ENCODE results near the gene RIPOR2. TPM values are rescaled to one million over a fixed set of nuclear protein-coding genes. Genes with fewer than 3 reads are reported as not detected.

RIPOR2 gene
- total and polyA plus RNA-seq, 2 experiments from 2014 or later: 3.2 to 3.3 TPM

- Histone ChIP-seq H3K9me3 (ENCODE audit: low read depth) (no peaks in the 10 kb centered on the region), H3K36me3 (ENCODE audit: low read depth) (no peaks in the 10 kb centered on the region), H3K9me2 (ENCODE audit: insufficient read depth) (no peaks in the 10 kb centered on the region), H3K4me1 (ENCODE audit: insufficient read depth) (peaks cover 25% of the 10 kb centered on the region), H3K27ac (no peak overlapping the region), H3K9ac (no peak overlapping the region), H3K4me2 (ENCODE audit: unreplicated experiment) (no peak overlapping the region), H3F3A (ENCODE audit: insufficient read depth) (0 out of 2 replicates have a peak, but pooled peaks cover 3% of the 10 kb centered on the region), H2AFZ (no peak overlapping the region), H3K27me3 (replicated peaks; ENCODE audit: insufficient read depth) (no peaks in the 10 kb centered on the region), H3K79me2 (ENCODE audit: insufficient read depth) (no peaks in the 10 kb centered on the region), H3K4me3 (no peak overlapping the region), H4K20me1 (ENCODE audit: insufficient read depth) (no peaks in the 10 kb centered on the region)
- DNase-seq: no peak
- no peak for TF ChIP-seq EZH2phosphoT487 (IDR thresholded peaks at IDR 0.05; ENCODE audit: insufficient read depth, low read depth)
- no peak for TF ChIP-seq EZH2 (IDR thresholded peaks at IDR 0.05; ENCODE audit: insufficient read depth, poor library complexity, severe bottlenecking)
- in situ Hi-C loops (cut with MboI): no loop called here
- WGBS, 2 experiments (ENCODE audit: low coverage in 1 of 2, low lambda C conversion rate in 2 of 2, missing lambda C conversion rate in 2 of 2): 69 to 71% methylated on average over 6 of the region's 6 CpGs
Observed at GRCh38 chr6:24900917-24901697, 34.7 kb downstream of the RIPOR2 start.

- H3K27ac ChIP-seq: no peak overlapping the region
Observed at GRCh38 chr6:24899997-24900325, 35.8 kb downstream of the RIPOR2 start.

GRCh38 chr6:24899136-24899996, 36.4 kb downstream of the RIPOR2 start:
- no peaks in the 10 kb centered on the region for H3K36me3 ChIP-seq (ENCODE audit: low read depth)
- no peak overlapping the region for H3K4me3 ChIP-seq
- H3K27me3 ChIP-seq (replicated peaks; ENCODE audit: insufficient read depth): no peaks in the 10 kb centered on the region
- no peaks in the 10 kb centered on the region for H4K20me1 ChIP-seq (ENCODE audit: insufficient read depth)
- no peak overlapping the region for H3K4me2 ChIP-seq (ENCODE audit: unreplicated experiment)
- DNase-seq: no peak
- TF ChIP-seq EZH2phosphoT487 (IDR thresholded peaks at IDR 0.05; ENCODE audit: insufficient read depth, low read depth) (no peak), EZH2 (IDR thresholded peaks at IDR 0.05; ENCODE audit: insufficient read depth, poor library complexity, severe bottlenecking) (no peak)
- no peaks in the 10 kb centered on the region for H3K79me2 ChIP-seq (ENCODE audit: insufficient read depth)
- H3K4me1 ChIP-seq (ENCODE audit: insufficient read depth): peaks cover 25% of the 10 kb centered on the region
- no peaks in the 10 kb centered on the region for H3K9me3 ChIP-seq (ENCODE audit: low read depth)
- H3K27ac ChIP-seq: no peak overlapping the region
- 0 out of 2 replicates have a peak, but pooled peaks cover 3% of the 10 kb centered on the region for H3F3A ChIP-seq (ENCODE audit: insufficient read depth)
- 87 to 88% methylated on average over 8 of the region's 8 CpGs for WGBS, 2 experiments (ENCODE audit: low coverage in 1 of 2, low lambda C conversion rate in 2 of 2, missing lambda C conversion rate in 2 of 2)
- H3K9me2 ChIP-seq (ENCODE audit: insufficient read depth): no peaks in the 10 kb centered on the region
- no peak overlapping the region for H2AFZ ChIP-seq
- in situ Hi-C loops (cut with MboI): no loop called here
- H3K9ac ChIP-seq: no peak overlapping the region

More at GRCh38 chr6:24899997-24900325, 35.8 kb downstream of the RIPOR2 start:
- Histone ChIP-seq H3K4me2 (ENCODE audit: unreplicated experiment) (no peak overlapping the region), H3K36me3 (ENCODE audit: low read depth) (no peaks in the 10 kb centered on the region), H3K27me3 (replicated peaks; ENCODE audit: insufficient read depth) (no peaks in the 10 kb centered on the region), H3K79me2 (ENCODE audit: insufficient read depth) (no peaks in the 10 kb centered on the region), H3K9me2 (ENCODE audit: insufficient read depth) (no peaks in the 10 kb centered on the region), H3K9ac (no peak overlapping the region), H3K4me1 (ENCODE audit: insufficient read depth) (peaks cover 25% of the 10 kb centered on the region), H4K20me1 (ENCODE audit: insufficient read depth) (no peaks in the 10 kb centered on the region), H3F3A (ENCODE audit: insufficient read depth) (0 out of 2 replicates have a peak, but pooled peaks cover 3% of the 10 kb centered on the region), H3K4me3 (no peak overlapping the region), H3K9me3 (ENCODE audit: low read depth) (no peaks in the 10 kb centered on the region), H2AFZ (no peak overlapping the region)
- in situ Hi-C loops (cut with MboI): no loop called here
- no peak for DNase-seq
- TF ChIP-seq EZH2phosphoT487 (IDR thresholded peaks at IDR 0.05; ENCODE audit: insufficient read depth, low read depth) (no peak), EZH2 (IDR thresholded peaks at IDR 0.05; ENCODE audit: insufficient read depth, poor library complexity, severe bottlenecking) (no peak)
- WGBS, 2 experiments (ENCODE audit: low coverage in 1 of 2, low lambda C conversion rate in 2 of 2, missing lambda C conversion rate in 2 of 2): 85 to 88% methylated on average over 6 of the region's 6 CpGs

GRCh38 chr6:24898676-24899075, 37.1 kb downstream of the RIPOR2 start:
- Histone ChIP-seq H3K27ac (no peak overlapping the region), H3K4me2 (ENCODE audit: unreplicated experiment) (no peak overlapping the region), H4K20me1 (ENCODE audit: insufficient read depth) (no peaks in the 10 kb centered on the region), H3F3A (ENCODE audit: insufficient read depth) (0 out of 2 replicates have a peak, but pooled peaks cover 3% of the 10 kb centered on the region), H3K79me2 (ENCODE audit: insufficient read depth) (no peaks in the 10 kb centered on the region), H3K4me3 (no peak overlapping the region), H2AFZ (no peak overlapping the region), H3K9ac (no peak overlapping the region), H3K27me3 (replicated peaks; ENCODE audit: insufficient read depth) (no peaks in the 10 kb centered on the region; the same call in 1 of the 2 replicates), H3K36me3 (ENCODE audit: low read depth) (no peaks in the 10 kb centered on the region), H3K9me2 (ENCODE audit: insufficient read depth) (no peaks in the 10 kb centered on the region), H3K4me1 (ENCODE audit: insufficient read depth) (peaks cover 25% of the 10 kb centered on the region), H3K9me3 (ENCODE audit: low read depth) (no peaks in the 10 kb centered on the region)
- 91 to 97% methylated on average over 1 of the region's 1 CpG for WGBS, 2 experiments (ENCODE audit: low coverage in 1 of 2, low lambda C conversion rate in 2 of 2, missing lambda C conversion rate in 2 of 2)
- DNase-seq: no peak
- in situ Hi-C loops (cut with MboI): no loop called here
- TF ChIP-seq EZH2 (IDR thresholded peaks at IDR 0.05; ENCODE audit: insufficient read depth, poor library complexity, severe bottlenecking) (no peak), EZH2phosphoT487 (IDR thresholded peaks at IDR 0.05; ENCODE audit: insufficient read depth, low read depth) (no peak)

Data from GM23248 (cell line).